Upper lobe of right lung (tissue), 1 donor: Measurements from ENCODE around the gene RALGPS1. TPM values are rescaled to one million over a fixed set of nuclear protein-coding genes. Genes with fewer than 3 reads are reported as not detected.

ENCODE experiments used
- ATAC-seq: fragments of 200-7000 bp; cut with Tn5 transposase; one replicate; pipeline ENCODE4 v1.9.1; 2020; ENCODE audit warnings: mild to moderate bottlenecking, moderate library complexity
- DNase-seq: peaks from one replicate; pipeline ENCODE4 v3.0.0-alpha.2; 2020
- H3K27ac ChIP-seq: fragments of 200-600 bp; one replicate; pipeline ENCODE4 v1.8.0; 2022
- H3K27me3 ChIP-seq: fragments of 200-600 bp; one replicate; pipeline ENCODE4 v1.8.0; 2022; ENCODE audit warnings: mild to moderate bottlenecking
- H3K36me3 ChIP-seq: fragments of 200-600 bp; one replicate; pipeline ENCODE4 v1.8.0; 2022
- H3K4me1 ChIP-seq: fragments of 200-600 bp; one replicate; pipeline ENCODE4 v1.8.0; 2022
- H3K4me3 ChIP-seq: fragments of 200-600 bp; one replicate; pipeline ENCODE4 v1.8.0; 2022; ENCODE audit warnings: mild to moderate bottlenecking
- H3K9me3 ChIP-seq: fragments of 200-600 bp; one replicate; pipeline ENCODE4 v1.8.0; 2022
- CTCF ChIP-seq: fragments of 200-600 bp; IDR thresholded peaks from one replicate; pipeline ENCODE4 v1.8.0; 2022; ENCODE audit warnings: antibody characterized with exemption
- intact Hi-C: fragments of 100-400 bp; cut with DNase I; formaldehyde crosslinking; loops from one replicate; pipeline ENCODE4 v1.11.0; 2022
- total RNA-seq: library from RNA; stranded (reverse); fragmentation: NEBNext Ultra II Directional; extraction: Animal tissue kit (Norgen Biotek cat#: 25700); gene quantifications from one replicate; pipeline ENCODE4 v1.2.1, GENCODE V29; 2021
- donor health status: DM: no; HTN: yes; CAD: no; lungs with severe emphysema.

RALGPS1 gene
- total RNA-seq, 1 donor from 2014 or later: 15.9 TPM

GRCh38 chr9:127107929-127108876 is 193.6 kb downstream of the RALGPS1 start:
- intact Hi-C loops: no loop called here
- no peak overlapping the region for H3K27ac ChIP-seq
- ATAC-seq: no peak
- peaks cover 18% of the 10 kb centered on the region for H3K4me1 ChIP-seq
- no peak for DNase-seq
- no peaks in the 10 kb centered on the region for H3K9me3 ChIP-seq
- peaks cover 5% of the 10 kb centered on the region for H3K36me3 ChIP-seq
- H3K4me3 ChIP-seq: no peak overlapping the region
- TF ChIP-seq CTCF: no peak
- no peaks in the 10 kb centered on the region for H3K27me3 ChIP-seq

GRCh38 chr9:127109212-127109711 is 194.7 kb downstream of the RALGPS1 start:
- intact Hi-C loops: no loop called here
- ATAC-seq (peak; percentile 6), DNase-seq (no peak)
- Histone ChIP-seq H3K36me3 (peaks cover 5% of the 10 kb centered on the region), H3K4me1 (peaks cover 24% of the 10 kb centered on the region), H3K27ac (no peak overlapping the region), H3K9me3 (no peaks in the 10 kb centered on the region), H3K27me3 (no peaks in the 10 kb centered on the region), H3K4me3 (no peak overlapping the region)
- no peak for TF ChIP-seq CTCF

GRCh38 chr9:127112056-127112455 is 197.5 kb downstream of the RALGPS1 start:
- Histone ChIP-seq H3K27me3 (no peaks in the 10 kb centered on the region), H3K4me3 (no peak overlapping the region), H3K9me3 (no peaks in the 10 kb centered on the region), H3K4me1 (peaks cover 24% of the 10 kb centered on the region), H3K36me3 (peaks cover 5% of the 10 kb centered on the region), H3K27ac (no peak overlapping the region)
- intact Hi-C loops: no loop called here
- ATAC-seq (peak; percentile 33), DNase-seq (no peak)
- no peak for TF ChIP-seq CTCF

- ATAC-seq (peak; percentile 39), DNase-seq (no peak)
- no peak overlapping the region for H3K4me3 ChIP-seq
- TF ChIP-seq CTCF: no peak
- no peak overlapping the region for H3K27ac ChIP-seq
- H3K36me3 ChIP-seq: peaks cover 5% of the 10 kb centered on the region
- no peaks in the 10 kb centered on the region for H3K27me3 ChIP-seq
- intact Hi-C loops: no loop called here
- H3K4me1 ChIP-seq: peaks cover 24% of the 10 kb centered on the region
- no peaks in the 10 kb centered on the region for H3K9me3 ChIP-seq
These were observed 198.2 kb downstream of the RALGPS1 start for GRCh38 chr9:127112735-127113161.

- no peak for ATAC-seq
- Histone ChIP-seq H3K4me3 (no peak overlapping the region), H3K9me3 (no peaks in the 10 kb centered on the region), H3K27me3 (no peaks in the 10 kb centered on the region), H3K27ac (no peak overlapping the region), H3K4me1 (peaks cover 24% of the 10 kb centered on the region), H3K36me3 (peaks cover under 1% of the 10 kb centered on the region)
- intact Hi-C loops: no loop called here
- peak; percentile 41 for DNase-seq
- no peak for TF ChIP-seq CTCF
These were observed 198.8 kb downstream of the RALGPS1 start for GRCh38 chr9:127113191-127113972.
